ENCODE measurements around the gene MMP19.

MMP19 gene

DNA sequence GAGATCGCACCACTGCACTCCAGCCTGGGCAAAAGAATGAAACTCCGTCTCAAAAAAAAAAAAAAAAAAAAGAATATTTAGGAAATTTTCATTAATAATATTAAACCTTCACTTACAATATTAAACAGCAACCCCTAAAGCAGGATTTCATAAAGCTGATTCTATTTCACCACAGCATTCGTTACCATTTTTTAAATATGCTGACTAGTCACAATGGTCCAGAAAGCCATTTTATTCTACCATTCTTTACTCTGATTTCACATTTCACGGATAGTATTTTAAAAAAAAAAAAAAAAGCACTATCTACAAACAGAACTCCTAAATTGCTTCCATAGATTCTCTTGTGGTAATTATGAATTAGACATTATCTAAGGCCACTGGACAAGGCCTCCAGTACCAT lies 52.8 kb downstream of the MMP19 start:
- Histone ChIP-seq H4K8ac (ENCODE audit: low read length) (no peak overlapping the region), H4K91ac (ENCODE audit: low read length) (no peak overlapping the region), H3K4ac (ENCODE audit: low read depth in 1 of 2, low read length in 2 of 2) (no peak overlapping the region), H3K4me2 (ENCODE audit: low read length, poor library complexity, severe bottlenecking) (no peak overlapping the region), H3K27me3 (ENCODE audit: control insufficient read depth in 1 of 2, insufficient read depth in 1 of 2, low read length in 2 of 2) (no peaks in the 10 kb centered on the region), H2AK5ac (ENCODE audit: low read length, severe bottlenecking) (no peak overlapping the region), H3K79me1 (replicated peaks; ENCODE audit: low read length, poor library complexity, severe bottlenecking) (peaks cover 20% of the 10 kb centered on the region), H2AFZ (ENCODE audit: low read depth, low read length) (no peak overlapping the region), H3K9me3 (ENCODE audit: control insufficient read depth, low read length) (no peaks in the 10 kb centered on the region), H3K23ac (ENCODE audit: low read length in 2 of 2) (no peak overlapping the region), H2BK12ac (ENCODE audit: low read length in 2 of 2) (no peak overlapping the region), H2BK5ac (ENCODE audit: low read depth, low read length, poor library complexity, severe bottlenecking) (no peak overlapping the region), H2BK120ac (ENCODE audit: low read depth, low read length) (no peak overlapping the region), H3K14ac (ENCODE audit: low read length in 2 of 2) (no peak overlapping the region), H3K4me1 (ENCODE audit: control insufficient read depth, insufficient read depth, low read depth, low read length) (no peaks in the 10 kb centered on the region), H3K4me3 (ENCODE audit: insufficient read depth in 1 of 2, low read depth in 1 of 2, low read length in 2 of 2) (no peak overlapping the region), H2BK15ac (ENCODE audit: low read depth, poor library complexity, severe bottlenecking) (no peak overlapping the region), H3K18ac (ENCODE audit: low read depth in 1 of 2, low read length in 2 of 2) (no peak overlapping the region), H3K27ac (ENCODE audit: low read length, poor library complexity, severe bottlenecking) (no peak overlapping the region), H3K36me3 (ENCODE audit: control insufficient read depth in 1 of 2, insufficient read depth in 2 of 2, low read depth in 1 of 2, low read length in 2 of 2) (peaks cover 44 to 89% of the 10 kb centered on the region in 2 experiments), H3K9ac (ENCODE audit: low read length) (no peak overlapping the region)
- 93% methylated on average over 1 of the region's 4 CpGs for WGBS
- no peak for DNase-seq

DNA sequence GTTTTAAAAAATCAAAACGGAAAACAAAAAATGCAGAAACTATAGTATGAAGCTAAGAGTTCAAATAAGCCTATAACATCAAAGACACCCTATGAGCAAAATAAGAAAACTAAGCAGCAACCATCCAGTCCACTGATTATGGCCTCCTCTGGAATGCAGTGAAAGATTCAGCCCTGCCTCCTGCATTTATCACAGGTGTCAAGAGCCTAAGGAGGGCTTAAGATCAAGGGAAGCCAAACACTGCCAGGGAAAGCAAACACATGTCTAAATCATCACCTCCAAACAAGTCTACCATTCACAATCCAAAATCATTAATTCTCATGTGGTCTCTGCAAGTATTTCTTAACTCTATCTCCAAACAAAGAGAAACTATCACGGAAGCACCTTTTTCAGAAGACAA lies 53.6 kb downstream of the MMP19 start:
- Histone ChIP-seq H3K9me3 (ENCODE audit: control insufficient read depth, low read length) (no peaks in the 10 kb centered on the region), H2BK5ac (ENCODE audit: low read depth, low read length, poor library complexity, severe bottlenecking) (no peak overlapping the region), H2BK15ac (ENCODE audit: low read depth, poor library complexity, severe bottlenecking) (no peak overlapping the region), H3K27me3 (ENCODE audit: control insufficient read depth in 1 of 2, insufficient read depth in 1 of 2, low read length in 2 of 2) (no peaks in the 10 kb centered on the region), H3K4ac (ENCODE audit: low read depth in 1 of 2, low read length in 2 of 2) (no peak overlapping the region), H3K4me2 (ENCODE audit: low read length, poor library complexity, severe bottlenecking) (no peak overlapping the region), H3K4me1 (ENCODE audit: control insufficient read depth, insufficient read depth, low read depth, low read length) (no peaks in the 10 kb centered on the region), H3K79me1 (replicated peaks; ENCODE audit: low read length, poor library complexity, severe bottlenecking) (peaks cover 20% of the 10 kb centered on the region), H2AK5ac (ENCODE audit: low read length, severe bottlenecking) (no peak overlapping the region), H3K36me3 (ENCODE audit: control insufficient read depth in 1 of 2, insufficient read depth in 2 of 2, low read depth in 1 of 2, low read length in 2 of 2) (peaks cover 42 to 89% of the 10 kb centered on the region in 2 experiments), H3K18ac (ENCODE audit: low read depth in 1 of 2, low read length in 2 of 2) (no peak overlapping the region), H2BK12ac (ENCODE audit: low read length in 2 of 2) (no peak overlapping the region), H3K9ac (ENCODE audit: low read length) (no peak overlapping the region), H3K27ac (ENCODE audit: low read length, poor library complexity, severe bottlenecking) (no peak overlapping the region), H3K4me3 (ENCODE audit: insufficient read depth in 1 of 2, low read depth in 1 of 2, low read length in 2 of 2) (no peak overlapping the region), H4K8ac (ENCODE audit: low read length) (no peak overlapping the region), H2BK120ac (ENCODE audit: low read depth, low read length) (no peak overlapping the region), H2AFZ (ENCODE audit: low read depth, low read length) (no peak overlapping the region), H4K91ac (ENCODE audit: low read length) (no peak overlapping the region), H3K14ac (ENCODE audit: low read length in 2 of 2) (no peak overlapping the region), H3K23ac (ENCODE audit: low read length in 2 of 2) (no peak overlapping the region)
- WGBS = 91% methylated on average over 2 of the region's 2 CpGs
- DNase-seq = no peak

- Histone ChIP-seq H3K27me3 (ENCODE audit: control insufficient read depth in 1 of 2, insufficient read depth in 1 of 2, low read length in 2 of 2) (no peaks in the 10 kb centered on the region), H3K9me3 (ENCODE audit: control insufficient read depth, low read length) (no peaks in the 10 kb centered on the region), H4K8ac (ENCODE audit: low read length) (no peak overlapping the region), H3K4me1 (ENCODE audit: control insufficient read depth, insufficient read depth, low read depth, low read length) (no peaks in the 10 kb centered on the region), H2BK5ac (ENCODE audit: low read depth, low read length, poor library complexity, severe bottlenecking) (no peak overlapping the region), H3K4ac (ENCODE audit: low read depth in 1 of 2, low read length in 2 of 2) (no peak overlapping the region), H3K36me3 (ENCODE audit: control insufficient read depth in 1 of 2, insufficient read depth in 2 of 2, low read depth in 1 of 2, low read length in 2 of 2) (peaks cover 42 to 89% of the 10 kb centered on the region in 2 experiments), H3K27ac (ENCODE audit: low read length, poor library complexity, severe bottlenecking) (no peak overlapping the region), H3K23ac (ENCODE audit: low read length in 2 of 2) (no peak overlapping the region), H2BK12ac (ENCODE audit: low read length in 2 of 2) (no peak overlapping the region), H3K4me3 (ENCODE audit: insufficient read depth in 1 of 2, low read depth in 1 of 2, low read length in 2 of 2) (no peak overlapping the region), H3K4me2 (ENCODE audit: low read length, poor library complexity, severe bottlenecking) (no peak overlapping the region), H2BK120ac (ENCODE audit: low read depth, low read length) (no peak overlapping the region), H3K14ac (ENCODE audit: low read length in 2 of 2) (no peak overlapping the region), H2AK5ac (ENCODE audit: low read length, severe bottlenecking) (no peak overlapping the region), H3K18ac (ENCODE audit: low read depth in 1 of 2, low read length in 2 of 2) (no peak overlapping the region), H3K79me1 (replicated peaks; ENCODE audit: low read length, poor library complexity, severe bottlenecking) (peaks cover 23% of the 10 kb centered on the region), H2AFZ (ENCODE audit: low read depth, low read length) (no peak overlapping the region), H4K91ac (ENCODE audit: low read length) (no peak overlapping the region), H3K9ac (ENCODE audit: low read length) (no peak overlapping the region), H2BK15ac (ENCODE audit: low read depth, poor library complexity, severe bottlenecking) (no peak overlapping the region)
- no peak for DNase-seq
- WGBS = 98% methylated on average over 7 of the region's 7 CpGs
These were observed 54.2 kb downstream of the MMP19 start for GRCh38 chr12:55788546-55788945.
